Prostate gland (tissue), 2 donors: ENCODE results near the gene PMVK.

Source experiments
- CTCF ChIP-seq, 4 experiments: fragments of 200-600 bp in 2 of 4; fragments of 450-650 bp in 2 of 4; sonication (generic) in 2 of 4; IDR thresholded peaks; 1 replicate in 3 of 4; 2 replicates in 1 of 4; pipeline ENCODE4 v1.5.1; 2016 to 2019; ENCODE audit warnings: antibody characterized with exemption in 4 of 4, mild to moderate bottlenecking in 2 of 4, moderate library complexity in 2 of 4
- POLR2AphosphoS5 ChIP-seq: sonication (generic); formaldehyde crosslinking; IDR thresholded peaks from one replicate; pipeline ENCODE4 v1.6.1; 2017; ENCODE audit warnings: antibody characterized with exemption

GRCh38 chr1:154891452-154891851 is 45.1 kb downstream of the PMVK start:
- TF ChIP-seq CTCF (IDR thresholded peaks at IDR 0.05) (no peak), POLR2AphosphoS5 (no peak)
